HuH-7 (cell line): Measurements from ENCODE around the gene INVS.

ENCODE experiments used
- DNase-seq: peaks from one replicate; pipeline ENCODE4 v3.0.0; 2011; ENCODE audit warnings: low spot score

Gene INVS

DNA sequence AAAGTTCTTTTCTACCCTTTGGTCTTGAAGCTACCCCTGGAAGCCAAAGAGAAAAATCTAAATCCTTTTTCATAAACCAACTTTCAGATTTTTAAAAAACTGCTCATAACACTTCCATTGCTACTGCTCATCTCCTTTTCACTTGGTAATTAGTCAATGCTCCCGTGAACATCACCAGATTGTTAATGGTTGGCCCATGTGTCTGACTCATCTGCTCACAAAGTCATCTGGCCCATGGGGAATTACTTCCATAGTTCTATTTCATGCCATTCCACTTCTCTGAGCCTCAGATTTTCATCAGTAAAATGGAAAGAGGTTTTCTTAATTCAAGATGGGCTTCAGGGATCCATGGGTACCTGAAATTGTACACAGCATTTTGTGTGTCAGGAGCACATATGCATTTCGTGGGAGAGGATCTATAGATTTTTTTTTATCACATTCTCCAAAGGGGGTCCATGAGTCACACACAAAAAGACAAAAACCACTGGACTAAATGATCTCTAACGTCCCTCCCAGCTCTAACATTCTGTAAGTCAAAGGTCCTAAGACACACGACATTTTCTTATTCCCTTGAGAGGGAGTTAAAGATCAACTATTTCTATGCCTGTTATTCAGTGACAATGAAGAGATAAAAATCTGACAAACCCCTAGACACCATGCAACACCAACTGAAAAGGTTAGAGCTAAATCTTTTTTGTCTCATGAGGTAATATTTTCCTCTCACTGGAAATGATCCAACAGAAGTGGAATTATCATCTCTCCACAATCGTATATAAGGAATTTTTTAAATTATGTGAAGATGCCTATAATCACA is 178.3 kb downstream of the INVS start:
- DNase-seq = no peak

GRCh38 chr9:100281066-100281465 is 182.0 kb downstream of the INVS start:
- no peak for DNase-seq

DNA sequence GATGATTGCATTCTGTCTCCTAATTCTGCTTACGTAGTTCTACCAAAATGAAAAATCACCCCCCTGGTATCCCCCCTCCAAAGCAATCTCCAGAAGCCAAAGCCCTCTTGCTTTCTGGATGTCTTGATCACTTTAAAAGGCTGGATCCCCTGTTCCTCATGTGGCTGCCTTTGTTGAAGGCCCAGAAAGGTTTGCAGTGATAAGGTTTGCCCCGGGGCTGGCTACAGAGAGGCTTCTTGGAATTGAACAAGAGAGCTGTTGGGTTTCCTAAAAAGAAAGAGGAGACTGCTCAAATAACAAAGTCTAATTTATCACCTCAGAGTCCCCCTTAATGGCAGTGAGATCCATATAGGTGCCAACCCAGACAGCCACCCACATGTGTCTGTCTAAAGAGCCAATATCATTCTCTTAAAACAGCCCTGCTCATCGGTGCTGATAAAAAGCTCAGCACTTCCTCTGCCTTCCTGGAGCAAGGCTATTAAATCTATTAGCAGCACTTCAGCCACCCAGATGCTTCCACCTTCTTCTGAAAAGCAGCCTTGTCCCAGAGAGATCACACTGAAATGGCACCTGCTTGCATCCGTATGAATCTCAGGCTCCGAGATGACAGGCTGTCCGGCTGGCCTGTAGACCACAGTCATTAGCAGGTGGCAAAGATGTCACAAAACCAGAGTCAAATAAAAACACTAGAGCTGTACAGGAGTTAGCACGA is 182.8 kb downstream of the INVS start:
- DNase-seq = no peak

- DNase-seq = no peak
Measured at GRCh38 chr9:100282388-100282719, 183.3 kb downstream of the INVS start.

DNA sequence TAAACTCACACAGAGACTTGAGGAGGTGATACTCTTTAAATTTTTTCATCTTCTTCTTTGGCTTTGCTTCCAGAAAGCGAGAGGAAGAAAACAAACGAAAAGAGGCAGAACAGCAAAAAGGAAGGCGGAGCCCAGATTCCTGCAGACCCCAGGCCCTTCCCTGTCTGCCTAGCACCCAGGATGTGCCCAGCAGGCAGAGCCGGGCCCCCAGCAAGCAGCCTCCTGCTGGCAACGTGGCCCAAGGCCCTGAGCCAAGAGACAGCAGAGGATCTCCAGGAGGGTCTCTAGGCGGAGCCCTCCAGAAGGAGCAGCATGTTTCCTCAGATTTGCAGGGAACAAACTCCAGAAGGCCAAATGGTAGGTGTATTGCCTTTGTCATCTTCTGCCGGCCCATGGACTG is 185.2 kb downstream of the INVS start:
- no peak for DNase-seq

DNA sequence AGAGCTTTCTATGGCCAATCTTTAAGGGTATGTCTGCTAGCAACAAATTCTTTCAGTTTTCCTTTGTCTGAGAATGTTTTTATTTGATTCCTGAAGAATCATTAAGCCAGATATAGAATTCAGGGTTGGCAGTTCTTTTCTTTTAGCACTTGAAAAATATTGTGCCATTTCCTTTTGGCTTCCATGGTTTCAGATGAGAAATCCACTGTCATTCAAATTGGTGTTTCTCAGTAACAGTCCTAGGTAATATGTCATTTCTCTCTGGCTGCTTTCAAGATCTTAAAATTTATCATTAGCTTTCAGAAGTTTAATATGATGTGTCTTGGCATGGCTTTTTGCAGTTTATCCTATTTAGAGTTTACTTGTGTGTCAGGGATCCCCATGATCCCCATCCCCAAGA is 186.0 kb downstream of the INVS start:
- DNase-seq = no peak

- DNase-seq = no peak
Measured at GRCh38 chr9:100285601-100286000, 186.6 kb downstream of the INVS start.

- DNase-seq = no peak
Measured at GRCh38 chr9:100286257-100286656, 187.2 kb downstream of the INVS start.

DNA sequence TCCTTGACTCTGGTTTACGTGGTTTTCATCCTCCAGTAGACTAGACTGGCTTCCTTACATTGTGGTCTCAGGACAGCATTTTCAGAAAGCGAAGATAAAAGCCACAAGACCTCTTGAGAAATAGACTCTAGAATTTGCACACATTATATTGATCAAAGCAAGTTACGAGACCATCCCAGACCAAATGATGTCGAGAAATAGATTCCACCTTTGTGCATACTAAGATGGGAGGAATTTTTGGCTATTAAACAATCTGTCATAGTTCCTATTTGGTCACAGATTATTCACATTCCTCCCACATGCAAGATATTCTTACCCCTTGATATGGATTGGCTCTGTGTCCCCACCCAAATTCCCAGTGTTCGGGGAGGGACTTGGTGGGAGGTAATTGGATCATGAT is 188.1 kb downstream of the INVS start:
- no peak for DNase-seq

GRCh38 chr9:100290714-100291113 is 191.7 kb downstream of the INVS start:
- DNase-seq = no peak

DNA sequence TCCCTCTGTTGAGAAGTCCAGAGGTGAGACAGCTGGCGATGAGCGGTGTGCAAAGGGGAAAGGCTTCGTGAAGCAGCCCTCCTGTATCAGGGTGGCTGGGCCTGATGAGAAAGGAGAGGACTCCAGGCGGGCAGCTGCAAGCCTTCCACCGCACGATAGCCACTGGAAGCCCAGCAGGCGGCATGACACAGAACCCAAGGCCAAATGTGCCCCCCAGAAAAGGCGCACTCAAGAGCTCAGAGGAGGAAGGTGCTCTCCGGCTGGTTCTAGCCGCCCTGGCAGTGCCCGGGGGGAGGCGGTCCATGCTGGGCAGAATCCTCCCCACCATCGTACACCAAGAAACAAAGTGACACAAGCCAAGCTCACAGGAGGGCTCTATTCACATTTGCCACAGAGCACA is 193.4 kb downstream of the INVS start:
- DNase-seq = no peak

GRCh38 chr9:100294341-100294740 is 195.3 kb downstream of the INVS start:
- no peak for DNase-seq

GRCh38 chr9:100294806-100295205 is 195.8 kb downstream of the INVS start:
- DNase-seq = no peak

GRCh38 chr9:100295240-100295639 is 196.2 kb downstream of the INVS start:
- DNase-seq = peak; percentile 58

DNA sequence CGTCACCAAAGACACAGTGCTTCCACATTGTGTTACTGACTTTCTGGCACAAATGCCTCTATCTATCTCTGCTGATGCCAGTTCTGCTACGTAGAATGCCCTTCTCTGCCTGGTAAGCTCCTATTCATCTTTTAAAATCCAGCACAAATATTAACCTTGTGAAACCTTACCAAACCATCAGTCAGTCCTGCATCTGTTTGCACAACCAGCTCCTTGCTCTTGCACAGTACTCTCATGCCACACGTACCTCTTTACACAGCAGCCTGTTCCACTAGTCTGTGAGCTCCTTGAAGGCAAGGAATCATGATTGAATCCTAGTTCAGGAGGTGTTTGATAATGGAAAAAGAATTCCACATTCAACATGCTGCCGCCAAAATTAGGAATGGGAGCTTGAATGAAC is 197.4 kb downstream of the INVS start:
- DNase-seq = no peak

- no peak for DNase-seq
Measured at GRCh38 chr9:100298378-100298777, 199.3 kb downstream of the INVS start.

GRCh38 chr9:100303747-100304146 is 204.7 kb downstream of the INVS start:
- no peak for DNase-seq

- no peak for DNase-seq
Measured at GRCh38 chr9:100306283-100306682, 207.2 kb downstream of the INVS start.

- no peak for DNase-seq
Measured at GRCh38 chr9:100307080-100307479, 208.0 kb downstream of the INVS start.

GRCh38 chr9:100308965-100309564 is 210.0 kb downstream of the INVS start:
- DNase-seq = no peak

DNA sequence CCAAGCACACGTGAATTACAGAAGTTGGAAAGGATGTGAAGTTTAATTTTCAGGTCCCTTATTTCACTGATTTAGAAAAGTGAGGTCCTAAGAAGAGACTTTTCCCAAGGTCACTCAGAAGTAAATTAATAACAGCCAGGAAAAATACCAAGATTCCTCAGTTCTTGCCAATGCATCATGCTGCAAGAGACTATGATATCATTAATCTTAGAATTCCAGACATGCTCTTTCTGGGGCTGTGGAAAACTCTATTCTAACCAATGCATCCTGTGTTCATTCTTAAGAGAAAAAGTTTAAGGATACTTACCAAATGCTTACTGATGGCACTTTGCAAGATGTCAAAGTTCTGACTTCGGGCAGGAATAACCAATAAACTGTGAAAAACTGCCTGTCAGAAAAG is 210.9 kb downstream of the INVS start:
- no peak for DNase-seq

DNA sequence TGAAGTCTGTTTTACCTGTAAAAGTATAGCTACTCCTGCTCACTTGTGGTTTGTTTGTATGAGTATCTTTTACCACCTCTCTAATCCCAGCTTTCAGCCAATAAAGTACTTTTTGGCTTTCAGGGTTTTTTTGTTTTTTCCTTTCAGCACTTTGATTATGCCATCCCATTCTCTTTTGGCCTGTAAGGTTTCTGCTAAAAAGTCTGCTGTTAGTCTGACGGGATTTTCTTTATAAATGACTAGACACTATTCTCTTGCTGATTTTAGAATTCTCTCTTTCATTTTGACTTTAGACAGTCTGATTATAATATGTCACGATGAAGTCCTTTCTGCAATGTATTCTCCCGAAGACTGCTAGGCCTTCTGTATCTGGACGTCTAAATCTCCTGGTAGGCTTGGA is 216.5 kb downstream of the INVS start:
- no peak for DNase-seq

DNA sequence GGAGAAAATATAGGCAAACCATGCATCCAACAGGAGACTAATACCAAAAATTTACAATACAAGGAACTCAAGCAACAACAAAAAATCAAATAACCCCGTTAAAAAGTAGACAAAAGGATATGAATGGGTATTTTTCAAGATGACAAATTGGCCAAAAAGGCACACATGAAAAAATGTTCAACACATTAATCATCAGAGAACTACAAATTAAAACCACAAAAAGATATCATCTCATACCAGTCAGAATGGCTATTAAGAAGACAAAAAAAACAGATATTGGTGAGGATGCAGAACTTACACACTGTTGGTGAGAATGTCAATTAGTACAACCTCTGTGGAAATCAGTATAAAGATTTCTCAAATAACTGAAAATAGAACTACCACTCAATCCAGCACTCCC is 218.7 kb downstream of the INVS start:
- DNase-seq = no peak
